Mammary epithelial cell (primary cell): ENCODE measurements around the gene DGAT2.

Source experiments
- EZH2 ChIP-seq: IDR thresholded peaks from 2 replicates; pipeline ENCODE4 v1.6.1; 2012; ENCODE audit warnings: low read length, inconsistent platforms, borderline replicate concordance
- TF ChIP-seq, protein P1 (sequence below), 2 donors: IDR thresholded peaks in 1 of 2; conservative IDR thresholded peaks in 1 of 2; 2 replicates each; pipeline ENCODE4 v1.5.1; 2011 to 2012; ENCODE audit warnings: inconsistent platforms in 2 of 2, low read length in 2 of 2, mild to moderate bottlenecking in 2 of 2, control low read depth in 1 of 2, low read depth in 1 of 2; ENCODE audit not compliant: insufficient read depth in 1 of 2; ENCODE audit errors: extremely low read depth in 1 of 2

DNA sequence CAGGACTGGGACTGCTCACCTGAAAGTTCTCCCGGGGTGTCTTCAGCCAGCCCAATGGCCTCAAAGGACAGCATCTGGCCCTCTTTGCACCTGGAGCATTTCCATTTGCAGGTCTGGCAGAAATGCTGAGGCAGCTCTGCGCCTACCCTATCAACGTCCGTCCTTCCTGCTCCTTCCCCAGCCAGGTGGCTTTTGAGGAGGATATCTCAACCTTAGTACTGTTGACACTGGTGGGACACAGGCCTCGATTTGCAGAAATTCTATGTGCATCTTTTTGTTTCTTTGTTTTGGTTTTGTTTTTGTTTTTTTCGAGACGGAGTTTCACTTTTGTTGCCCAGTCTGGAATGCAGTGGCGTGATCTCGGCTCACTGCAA lies 45.9 kb upstream of the DGAT2 start:
- TF ChIP-seq, protein P1, sequence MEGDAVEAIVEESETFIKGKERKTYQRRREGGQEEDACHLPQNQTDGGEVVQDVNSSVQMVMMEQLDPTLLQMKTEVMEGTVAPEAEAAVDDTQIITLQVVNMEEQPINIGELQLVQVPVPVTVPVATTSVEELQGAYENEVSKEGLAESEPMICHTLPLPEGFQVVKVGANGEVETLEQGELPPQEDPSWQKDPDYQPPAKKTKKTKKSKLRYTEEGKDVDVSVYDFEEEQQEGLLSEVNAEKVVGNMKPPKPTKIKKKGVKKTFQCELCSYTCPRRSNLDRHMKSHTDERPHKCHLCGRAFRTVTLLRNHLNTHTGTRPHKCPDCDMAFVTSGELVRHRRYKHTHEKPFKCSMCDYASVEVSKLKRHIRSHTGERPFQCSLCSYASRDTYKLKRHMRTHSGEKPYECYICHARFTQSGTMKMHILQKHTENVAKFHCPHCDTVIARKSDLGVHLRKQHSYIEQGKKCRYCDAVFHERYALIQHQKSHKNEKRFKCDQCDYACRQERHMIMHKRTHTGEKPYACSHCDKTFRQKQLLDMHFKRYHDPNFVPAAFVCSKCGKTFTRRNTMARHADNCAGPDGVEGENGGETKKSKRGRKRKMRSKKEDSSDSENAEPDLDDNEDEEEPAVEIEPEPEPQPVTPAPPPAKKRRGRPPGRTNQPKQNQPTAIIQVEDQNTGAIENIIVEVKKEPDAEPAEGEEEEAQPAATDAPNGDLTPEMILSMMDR (conservative IDR thresholded peaks at IDR 0.05 in 1 of 2, IDR thresholded peaks at IDR 0.05 in 1 of 2; ENCODE audit: extremely low read depth in 1 of 2, insufficient read depth in 1 of 2, low read depth in 1 of 2, low read length in 2 of 2) = no peak
- no peak for TF ChIP-seq EZH2
